ENCODE measurements around the gene SPAG8.
A peak's percentile ranks its signal among the peaks of the same experiment; 100 is the strongest.

SPAG8 gene

DNA sequence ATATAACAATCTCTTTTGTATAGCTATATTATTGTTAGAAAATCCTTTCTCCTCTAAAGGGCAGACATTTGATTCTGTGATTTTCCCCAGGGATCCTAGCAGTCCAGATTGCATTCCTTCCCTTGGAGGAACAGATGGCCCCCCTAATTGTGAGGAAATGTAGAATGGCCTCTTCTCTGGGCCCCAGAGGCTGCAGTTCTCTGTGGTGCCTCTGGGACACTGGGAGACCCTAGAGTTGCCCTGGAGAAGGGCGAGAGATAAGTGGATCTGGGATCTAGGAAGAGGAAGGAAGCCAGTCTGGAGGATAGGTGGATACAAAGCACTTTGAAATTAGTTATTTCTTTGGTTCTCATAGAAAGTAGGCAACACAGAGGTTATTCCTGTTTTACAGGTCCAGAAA lies 4.6 kb upstream of the SPAG8 start:
- Histone ChIP-seq H3K9ac (ENCODE audit: low read depth, low read length) (no peak overlapping the region), H3K9me3 (ENCODE audit: control insufficient read depth, insufficient read depth, low read length) (no peaks in the 10 kb centered on the region), H3K4me1 (ENCODE audit: control insufficient read depth, insufficient read depth, low read length) (peaks cover 10% of the 10 kb centered on the region), H3K27me3 (ENCODE audit: control insufficient read depth, insufficient read depth, low read length) (no peaks in the 10 kb centered on the region), H3K4me3 (ENCODE audit: low read depth, low read length) (no peak overlapping the region), H3K36me3 (ENCODE audit: control insufficient read depth, insufficient read depth, low read length) (no peaks in the 10 kb centered on the region)

DNA sequence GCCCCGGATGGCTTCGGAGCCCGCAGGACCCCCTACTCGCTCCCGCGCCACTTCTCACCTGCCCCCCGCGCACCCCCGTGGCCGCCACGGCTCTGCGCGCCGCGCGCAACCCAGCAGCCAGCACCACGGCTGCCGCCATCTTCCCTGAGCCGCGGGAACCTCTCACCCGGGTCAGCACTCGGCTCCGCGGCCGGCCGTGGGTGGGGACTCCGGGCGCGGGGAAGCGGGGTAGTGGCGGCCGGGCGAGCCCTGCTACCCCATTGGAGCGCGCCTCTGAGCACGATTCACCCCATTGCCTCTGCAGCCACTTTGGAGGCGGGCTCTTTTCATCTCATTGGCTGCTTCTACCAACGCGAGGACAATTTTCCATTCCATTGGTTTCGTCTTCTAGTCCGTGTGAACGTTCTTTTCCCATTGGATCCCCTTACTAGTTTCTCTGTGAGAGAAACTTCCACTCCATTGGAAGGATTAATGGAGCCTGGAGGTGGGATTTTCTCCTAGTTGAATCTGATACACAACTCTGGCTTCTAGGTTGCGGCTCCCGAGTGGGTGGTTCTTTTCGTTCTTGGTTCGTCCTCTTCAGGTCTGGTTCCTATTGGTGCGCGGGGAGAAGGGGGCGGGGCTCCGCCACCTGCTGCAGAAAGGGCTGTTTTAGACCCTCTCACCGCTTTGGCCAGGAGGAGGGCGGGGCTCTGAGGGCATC lies 2.9 kb upstream of the SPAG8 start, which contains the start of gene HINT2:
HINT2 (minus strand) TSS at position 202 of the 703 bp plus-strand sequence; CDS start at position 139, 63 bp downstream.
- no peaks in the 10 kb centered on the region for H3K36me3 ChIP-seq (ENCODE audit: control insufficient read depth, insufficient read depth, low read length)
- peak within 1 kb of the TSS; percentile 79 for H3K9ac ChIP-seq (ENCODE audit: low read depth, low read length)
- H3K9me3 ChIP-seq (ENCODE audit: control insufficient read depth, insufficient read depth, low read length) = no peaks in the 10 kb centered on the region
- H3K4me1 ChIP-seq (ENCODE audit: control insufficient read depth, insufficient read depth, low read length) = peaks cover 10% of the 10 kb centered on the region
- peak within 1 kb of the TSS; percentile 82 for H3K4me3 ChIP-seq (ENCODE audit: low read depth, low read length)
- H3K27me3 ChIP-seq (ENCODE audit: control insufficient read depth, insufficient read depth, low read length) = no peaks in the 10 kb centered on the region

DNA sequence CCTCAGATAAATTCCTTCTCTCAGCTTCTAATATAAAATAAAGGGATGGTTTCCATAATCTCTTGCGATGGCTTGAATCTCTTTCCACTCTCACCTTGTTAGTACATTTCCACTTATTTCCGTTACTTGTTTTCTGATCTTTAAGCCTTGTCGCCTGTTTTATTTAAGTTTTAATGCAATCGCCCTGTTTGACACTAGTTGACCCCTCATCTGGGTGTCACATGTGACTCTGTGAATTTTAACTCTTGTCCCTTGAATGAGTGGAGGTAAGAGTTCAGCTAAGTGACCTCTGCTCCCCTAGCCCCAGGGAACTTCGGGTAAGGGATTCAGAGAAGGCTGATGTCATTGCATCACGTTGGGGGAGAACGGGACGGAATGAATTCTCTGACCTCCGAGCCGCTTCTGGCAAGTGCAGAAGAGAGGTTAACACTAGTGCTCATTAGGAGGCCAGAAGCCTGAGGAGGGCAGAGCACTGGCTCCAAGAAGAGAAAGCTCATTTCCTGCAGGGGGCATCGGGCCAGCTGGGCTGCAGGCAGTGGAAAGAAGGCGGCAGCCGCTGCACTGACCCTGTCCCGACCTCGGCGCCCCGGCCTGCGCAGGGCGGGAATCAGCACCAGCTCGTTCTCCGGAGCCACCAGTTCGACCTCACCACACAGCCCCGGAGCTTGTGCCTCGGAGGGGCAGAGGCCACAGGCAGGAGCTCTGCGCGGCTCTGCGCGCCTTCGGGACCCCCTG lies 2.2 kb upstream of the SPAG8 start:
- Histone ChIP-seq H3K36me3 (ENCODE audit: control insufficient read depth, insufficient read depth, low read length) (no peaks in the 10 kb centered on the region), H3K4me1 (ENCODE audit: control insufficient read depth, insufficient read depth, low read length) (peaks cover 10% of the 10 kb centered on the region), H3K9me3 (ENCODE audit: control insufficient read depth, insufficient read depth, low read length) (no peaks in the 10 kb centered on the region), H3K9ac (ENCODE audit: low read depth, low read length) (peak overlapping the region; percentile 79), H3K4me3 (ENCODE audit: low read depth, low read length) (peak overlapping the region; percentile 82), H3K27me3 (ENCODE audit: control insufficient read depth, insufficient read depth, low read length) (no peaks in the 10 kb centered on the region)

DNA sequence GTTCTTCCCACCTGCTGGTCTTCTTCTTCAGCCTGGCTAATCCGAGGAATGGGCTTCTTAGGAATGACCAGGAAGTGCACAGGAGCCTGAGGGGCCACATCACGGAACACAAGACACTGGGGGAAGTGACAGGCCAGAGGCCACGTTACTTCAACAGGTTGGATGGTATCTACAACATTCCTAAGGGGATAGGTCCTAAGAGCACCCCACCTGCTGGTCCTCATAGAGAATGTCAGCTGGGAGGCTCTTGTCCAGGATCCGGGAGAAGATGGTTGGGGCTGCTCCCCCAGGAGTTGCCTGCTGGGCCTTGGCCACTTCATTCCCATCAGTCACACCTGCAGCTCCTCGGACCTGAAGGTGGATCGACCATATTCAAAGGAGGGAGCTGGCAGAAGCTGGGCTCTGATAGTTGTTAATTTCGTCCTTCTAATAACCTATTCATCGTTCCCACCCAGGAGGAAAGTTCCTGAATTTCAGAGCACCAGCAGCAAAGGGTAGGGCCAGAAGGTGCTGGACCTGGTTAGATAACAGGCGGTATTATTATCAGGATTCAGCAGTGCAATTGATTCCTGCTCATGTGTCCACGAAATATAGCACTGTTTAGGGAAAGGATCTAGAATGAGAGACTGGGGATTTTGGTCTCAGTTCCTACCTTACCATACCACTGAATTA lies 1.5 kb upstream of the SPAG8 start:
- H3K4me1 ChIP-seq (ENCODE audit: control insufficient read depth, insufficient read depth, low read length) = peaks cover 10% of the 10 kb centered on the region
- H3K9ac ChIP-seq (ENCODE audit: low read depth, low read length) = no peak overlapping the region
- H3K4me3 ChIP-seq (ENCODE audit: low read depth, low read length) = peak overlapping the region; percentile 82
- no peaks in the 10 kb centered on the region for H3K9me3 ChIP-seq (ENCODE audit: control insufficient read depth, insufficient read depth, low read length)
- H3K27me3 ChIP-seq (ENCODE audit: control insufficient read depth, insufficient read depth, low read length) = no peaks in the 10 kb centered on the region
- H3K36me3 ChIP-seq (ENCODE audit: control insufficient read depth, insufficient read depth, low read length) = no peaks in the 10 kb centered on the region

DNA sequence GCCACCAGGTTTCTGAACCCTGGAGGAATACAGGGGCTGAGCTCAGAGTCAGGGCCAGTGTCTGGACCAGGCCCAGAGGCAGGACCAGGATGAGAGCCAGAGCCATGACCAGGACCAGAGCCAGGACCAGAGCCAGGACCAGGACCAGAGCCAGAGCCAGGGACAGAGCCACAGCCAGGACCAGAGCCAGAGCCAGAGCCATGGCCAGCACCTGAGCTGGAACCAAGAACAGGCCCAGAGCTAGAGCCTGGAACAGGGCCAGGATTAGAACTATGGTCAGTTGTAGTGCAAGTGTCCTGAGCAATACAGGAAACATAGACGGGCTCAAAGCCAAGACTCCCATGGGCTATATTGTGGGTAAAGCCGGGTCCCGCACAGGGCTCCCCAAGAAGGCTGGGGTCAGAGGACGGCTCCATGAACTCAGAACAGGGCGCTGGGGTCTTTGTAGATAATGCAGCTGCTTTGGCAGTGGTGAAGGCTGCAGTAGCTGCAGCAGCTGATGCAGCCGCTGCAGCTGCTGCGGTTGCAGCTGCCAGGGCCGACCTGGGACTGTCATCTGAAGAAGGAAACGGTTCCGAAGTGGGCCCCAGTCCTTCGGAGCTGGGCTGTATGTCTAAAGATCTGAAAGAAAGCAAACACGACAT lies 559 bp downstream of the SPAG8 start:
- no peaks in the 10 kb centered on the region for H3K36me3 ChIP-seq (ENCODE audit: control insufficient read depth, insufficient read depth, low read length)
- H3K9me3 ChIP-seq (ENCODE audit: control insufficient read depth, insufficient read depth, low read length) = no peaks in the 10 kb centered on the region
- H3K4me3 ChIP-seq (ENCODE audit: low read depth, low read length) = peak overlapping the region; percentile 63
- peaks cover 10% of the 10 kb centered on the region for H3K4me1 ChIP-seq (ENCODE audit: control insufficient read depth, insufficient read depth, low read length)
- H3K27me3 ChIP-seq (ENCODE audit: control insufficient read depth, insufficient read depth, low read length) = no peaks in the 10 kb centered on the region
- no peak overlapping the region for H3K9ac ChIP-seq (ENCODE audit: low read depth, low read length)

DNA sequence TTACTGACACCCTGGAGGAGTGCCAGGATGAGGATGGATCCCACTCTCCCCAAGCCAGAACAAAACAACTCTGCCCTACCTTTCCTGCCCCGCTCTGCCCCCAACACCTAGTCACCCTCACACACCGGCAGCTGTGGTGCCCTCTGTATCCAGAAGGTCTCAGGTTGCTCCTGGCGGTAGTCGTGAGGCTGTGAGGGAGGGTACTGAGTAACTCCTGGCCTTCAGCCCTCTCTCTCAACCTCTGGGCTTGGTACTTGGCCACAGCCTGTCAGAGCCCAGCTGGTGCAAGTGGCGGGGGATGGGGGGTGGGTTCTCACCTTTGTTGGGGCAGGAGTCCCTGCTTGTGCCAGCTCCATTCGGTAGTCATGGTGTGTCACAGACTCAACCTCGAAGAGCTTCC lies 1.9 kb downstream of the SPAG8 start:
- no peaks in the 10 kb centered on the region for H3K36me3 ChIP-seq (ENCODE audit: control insufficient read depth, insufficient read depth, low read length)
- H3K9ac ChIP-seq (ENCODE audit: low read depth, low read length) = no peak overlapping the region
- H3K27me3 ChIP-seq (ENCODE audit: control insufficient read depth, insufficient read depth, low read length) = no peaks in the 10 kb centered on the region
- peaks cover 10% of the 10 kb centered on the region for H3K4me1 ChIP-seq (ENCODE audit: control insufficient read depth, insufficient read depth, low read length)
- H3K9me3 ChIP-seq (ENCODE audit: control insufficient read depth, insufficient read depth, low read length) = no peaks in the 10 kb centered on the region
- H3K4me3 ChIP-seq (ENCODE audit: low read depth, low read length) = no peak overlapping the region

DNA sequence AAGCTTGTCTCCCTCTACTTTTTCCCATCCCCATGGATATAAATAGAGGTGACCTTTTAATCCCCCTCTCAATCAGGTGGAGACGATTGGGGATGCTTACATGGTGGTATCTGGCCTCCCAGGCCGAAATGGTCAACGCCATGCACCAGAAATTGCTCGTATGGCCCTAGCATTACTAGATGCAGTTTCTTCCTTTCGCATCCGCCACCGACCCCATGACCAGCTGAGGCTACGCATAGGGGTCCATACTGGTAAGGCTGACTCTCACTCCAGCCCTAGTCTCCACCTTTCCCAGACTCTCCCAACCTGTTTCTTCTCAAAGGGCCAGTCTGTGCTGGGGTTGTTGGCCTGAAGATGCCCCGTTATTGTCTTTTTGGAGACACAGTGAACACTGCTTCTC lies 3.6 kb downstream of the SPAG8 start:
- H3K4me3 ChIP-seq (ENCODE audit: low read depth, low read length) = no peak overlapping the region
- H3K27me3 ChIP-seq (ENCODE audit: control insufficient read depth, insufficient read depth, low read length) = no peaks in the 10 kb centered on the region
- no peaks in the 10 kb centered on the region for H3K36me3 ChIP-seq (ENCODE audit: control insufficient read depth, insufficient read depth, low read length)
- H3K4me1 ChIP-seq (ENCODE audit: control insufficient read depth, insufficient read depth, low read length) = peaks cover 4% of the 10 kb centered on the region
- no peaks in the 10 kb centered on the region for H3K9me3 ChIP-seq (ENCODE audit: control insufficient read depth, insufficient read depth, low read length)
- no peak overlapping the region for H3K9ac ChIP-seq (ENCODE audit: low read depth, low read length)

DNA sequence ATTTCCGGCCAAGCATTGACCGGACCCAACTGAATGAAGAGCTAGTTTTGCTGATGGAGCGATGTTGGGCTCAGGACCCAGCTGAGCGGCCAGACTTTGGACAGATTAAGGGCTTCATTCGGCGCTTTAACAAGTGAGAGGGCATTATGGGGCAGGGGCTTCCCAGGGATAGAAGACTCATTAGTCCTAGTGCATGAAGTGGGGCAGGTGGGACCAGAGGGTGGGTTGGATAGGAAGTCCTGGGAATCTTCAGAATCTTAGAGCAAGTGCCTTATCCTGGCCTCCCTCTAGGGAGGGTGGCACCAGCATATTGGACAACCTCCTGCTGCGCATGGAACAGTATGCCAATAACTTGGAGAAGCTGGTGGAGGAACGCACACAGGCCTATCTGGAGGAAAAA lies 6.0 kb downstream of the SPAG8 start:
- Histone ChIP-seq H3K4me3 (ENCODE audit: low read depth, low read length) (no peak overlapping the region), H3K27me3 (ENCODE audit: control insufficient read depth, insufficient read depth, low read length) (no peaks in the 10 kb centered on the region), H3K9ac (ENCODE audit: low read depth, low read length) (no peak overlapping the region), H3K9me3 (ENCODE audit: control insufficient read depth, insufficient read depth, low read length) (no peaks in the 10 kb centered on the region), H3K36me3 (ENCODE audit: control insufficient read depth, insufficient read depth, low read length) (peaks cover 4% of the 10 kb centered on the region), H3K4me1 (ENCODE audit: control insufficient read depth, insufficient read depth, low read length) (no peaks in the 10 kb centered on the region)

DNA sequence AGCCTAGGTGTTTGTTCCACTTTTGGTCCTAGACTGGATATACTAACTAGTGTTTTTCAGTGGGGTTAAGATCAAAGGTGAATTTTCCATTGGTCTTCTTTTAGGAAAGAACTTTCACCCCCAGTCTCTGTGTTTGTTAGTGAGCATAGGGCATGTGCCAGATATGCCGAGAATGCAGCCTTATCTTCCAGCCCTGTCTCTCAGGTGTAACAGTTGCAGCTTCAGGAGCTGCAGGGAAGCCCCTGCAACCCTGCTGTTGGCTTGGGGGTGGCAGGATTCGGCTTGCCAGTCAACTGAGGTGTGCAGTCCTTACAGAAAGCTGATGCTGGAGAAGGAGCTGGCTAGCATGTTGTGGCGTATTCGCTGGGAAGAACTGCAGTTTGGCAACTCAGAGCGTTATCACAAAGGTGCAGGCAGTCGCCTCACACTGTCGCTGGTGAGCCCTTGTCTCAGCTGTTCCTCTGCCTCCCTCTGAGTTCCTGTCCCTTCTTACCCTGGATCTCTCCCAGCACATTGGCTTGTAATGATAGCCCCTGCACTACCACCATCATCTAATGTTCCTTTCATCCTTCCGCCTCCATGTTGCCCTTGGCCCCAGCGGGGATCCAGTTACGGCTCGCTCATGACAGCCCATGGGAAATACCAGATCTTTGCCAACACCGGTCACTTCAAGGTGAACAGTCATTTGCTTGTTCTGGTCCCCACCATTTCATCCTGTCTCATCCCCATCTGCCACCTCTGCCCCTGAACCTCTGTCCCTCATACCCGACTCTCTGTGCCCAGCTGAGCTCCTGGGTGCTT lies 10.5 kb downstream of the SPAG8 start:
- Histone ChIP-seq H3K9ac (ENCODE audit: low read depth, low read length) (no peak overlapping the region), H3K36me3 (ENCODE audit: control insufficient read depth, insufficient read depth, low read length) (peaks cover 4% of the 10 kb centered on the region)

DNA sequence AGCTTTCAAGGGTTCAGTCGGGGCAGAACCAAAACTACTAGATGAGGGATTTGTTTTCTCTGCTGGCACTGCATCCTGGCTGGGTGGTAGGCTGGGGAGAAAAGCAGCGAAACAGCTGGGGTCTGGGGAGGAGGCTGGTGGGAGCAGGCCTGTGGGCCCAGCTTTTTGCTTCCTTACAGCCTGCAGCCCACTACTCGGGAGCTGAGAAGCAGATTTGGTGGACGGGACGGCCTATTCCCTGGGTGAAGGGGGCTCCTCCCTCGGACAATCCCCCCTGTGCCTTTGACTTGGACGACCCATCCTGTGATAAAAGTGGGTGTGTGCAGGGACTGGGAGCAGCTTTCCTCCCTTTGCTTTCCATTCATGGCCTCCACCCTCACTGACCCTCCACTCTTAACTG lies 11.5 kb downstream of the SPAG8 start:
- H3K36me3 ChIP-seq (ENCODE audit: control insufficient read depth, insufficient read depth, low read length) = peaks cover 4% of the 10 kb centered on the region
- H3K9me3 ChIP-seq (ENCODE audit: control insufficient read depth, insufficient read depth, low read length) = no peaks in the 10 kb centered on the region
- no peak overlapping the region for H3K9ac ChIP-seq (ENCODE audit: low read depth, low read length)
- no peaks in the 10 kb centered on the region for H3K4me1 ChIP-seq (ENCODE audit: control insufficient read depth, insufficient read depth, low read length)
- H3K4me3 ChIP-seq (ENCODE audit: low read depth, low read length) = no peak overlapping the region
- H3K27me3 ChIP-seq (ENCODE audit: control insufficient read depth, insufficient read depth, low read length) = no peaks in the 10 kb centered on the region

More for the DNA sequence above, 10.5 kb downstream of the SPAG8 start:
- H3K4me1 ChIP-seq (ENCODE audit: control insufficient read depth, insufficient read depth, low read length) = no peaks in the 10 kb centered on the region
- H3K27me3 ChIP-seq (ENCODE audit: control insufficient read depth, insufficient read depth, low read length) = no peaks in the 10 kb centered on the region
- H3K9me3 ChIP-seq (ENCODE audit: control insufficient read depth, insufficient read depth, low read length) = no peaks in the 10 kb centered on the region
- no peak overlapping the region for H3K4me3 ChIP-seq (ENCODE audit: low read depth, low read length)
